ENCODE results near the gene CUX1.
"Not testable (repeated sequence)": the region's sequence is repeated elsewhere in the genome, so short reads cannot be mapped to it uniquely, and the experiment has no call there.

The CUX1 gene

DNA sequence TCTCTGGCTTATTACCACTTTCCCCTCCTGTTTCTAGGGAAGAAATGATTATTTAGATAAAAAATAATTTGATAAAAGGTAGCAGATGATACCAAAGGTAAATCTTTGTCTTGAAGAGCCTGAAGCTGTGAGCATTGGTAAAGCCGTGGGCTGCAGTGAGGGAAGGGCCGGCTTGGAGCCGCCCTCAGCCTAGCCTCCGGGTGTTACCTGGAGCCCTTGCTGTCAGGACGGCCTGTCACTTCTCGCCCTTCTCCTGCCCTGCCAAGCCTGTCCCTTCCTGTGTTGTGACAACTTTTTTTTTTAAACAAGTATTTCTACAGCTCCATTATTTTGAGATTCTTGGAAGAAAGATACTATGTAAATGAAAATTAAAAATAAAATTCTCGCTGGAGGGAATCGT, 7.0 kb downstream of the CUX1 start:
- no peak for DNase-seq

DNA sequence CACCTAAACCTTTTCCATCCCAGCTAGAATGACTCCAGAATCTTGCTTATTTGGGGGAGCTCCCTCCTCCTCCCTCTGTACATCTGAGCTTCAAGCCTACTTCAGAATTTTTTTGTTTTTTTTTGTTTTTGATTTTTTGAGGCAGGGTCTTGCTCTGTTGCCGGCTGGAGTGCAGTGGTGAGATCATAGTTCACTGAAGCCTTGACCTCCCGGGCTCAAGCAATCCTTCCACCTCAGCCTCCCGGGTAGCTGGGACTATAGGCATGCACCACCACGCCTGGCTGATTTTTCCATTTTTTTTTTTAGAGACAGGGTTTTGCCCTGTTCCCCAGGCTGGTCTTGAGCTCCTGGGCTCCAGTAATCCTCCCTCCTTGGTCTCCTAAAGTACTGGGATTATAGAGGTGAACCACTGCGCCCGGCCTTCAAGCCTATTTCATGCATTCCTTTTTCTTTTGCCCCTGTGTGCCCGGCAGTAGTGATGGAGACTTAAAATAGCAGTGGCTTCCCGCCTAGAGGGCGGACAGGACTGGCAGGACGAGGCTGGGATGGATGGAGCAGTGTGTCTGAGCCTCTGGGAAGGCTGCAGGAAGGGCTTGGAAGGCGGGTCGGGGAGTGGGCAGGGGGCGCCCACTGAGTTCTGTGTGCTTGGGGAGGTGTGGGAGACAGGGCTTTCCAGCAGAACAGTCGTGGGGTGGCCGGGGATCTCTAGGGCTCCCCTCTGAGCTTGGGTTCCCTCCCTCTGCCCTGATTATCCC, 8.8 kb downstream of the CUX1 start:
- DNase-seq: no peak

DNA sequence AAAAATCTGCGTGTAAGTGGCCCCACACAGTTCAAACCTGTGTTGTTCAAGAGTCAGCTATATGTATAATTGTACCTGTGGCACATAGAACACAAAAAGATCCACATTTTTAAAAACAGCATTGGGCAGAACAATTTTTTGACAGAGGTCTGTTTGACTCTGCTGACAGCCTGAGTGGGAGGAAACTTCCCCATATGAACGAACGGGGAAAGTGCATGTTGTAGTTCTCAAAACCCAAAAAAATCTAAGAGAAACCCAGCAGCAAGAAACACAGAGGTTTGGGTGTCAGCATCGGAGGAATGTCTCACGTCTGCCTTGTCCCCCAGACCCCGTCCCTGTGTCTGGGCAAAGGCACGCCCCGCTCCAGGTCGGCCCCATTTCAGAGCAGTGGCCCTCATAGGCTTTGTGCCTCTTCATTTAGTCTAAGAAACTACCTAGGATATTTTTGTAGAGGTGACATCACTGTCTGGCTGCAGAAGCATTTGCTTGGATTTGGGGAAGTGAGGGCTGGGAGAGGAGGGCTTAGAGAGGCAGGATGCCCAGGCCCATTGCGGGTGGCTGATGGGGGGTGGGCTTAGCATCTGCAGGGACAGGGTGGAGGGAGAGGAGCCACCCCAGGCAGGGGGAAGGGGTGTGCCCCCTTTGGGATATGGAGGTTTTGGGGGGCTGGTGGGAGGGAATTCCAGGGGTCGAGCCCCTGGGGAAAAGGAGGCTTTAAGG, 11.0 kb downstream of the CUX1 start:
- no peak for DNase-seq

DNA sequence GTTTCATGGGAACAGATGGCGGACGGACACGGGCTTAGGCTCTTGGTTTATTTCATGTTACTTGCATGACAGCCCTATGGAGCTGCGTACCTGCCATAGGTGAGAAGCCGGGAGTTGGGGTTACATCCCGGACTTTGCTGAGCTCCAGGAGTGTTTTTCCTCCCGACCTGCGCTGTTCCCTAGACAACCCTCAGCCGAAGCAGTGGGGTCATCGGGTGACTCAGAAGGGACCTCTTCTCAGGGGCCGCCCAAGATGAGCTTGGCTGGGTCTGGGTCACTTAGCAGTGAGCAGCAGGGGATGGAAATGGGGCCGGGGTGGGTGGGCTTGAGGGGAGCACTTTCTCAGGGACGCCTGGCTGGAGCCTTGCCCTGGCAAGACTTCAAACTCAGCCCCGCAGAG, 11.9 kb downstream of the CUX1 start:
- DNase-seq: no peak

DNA sequence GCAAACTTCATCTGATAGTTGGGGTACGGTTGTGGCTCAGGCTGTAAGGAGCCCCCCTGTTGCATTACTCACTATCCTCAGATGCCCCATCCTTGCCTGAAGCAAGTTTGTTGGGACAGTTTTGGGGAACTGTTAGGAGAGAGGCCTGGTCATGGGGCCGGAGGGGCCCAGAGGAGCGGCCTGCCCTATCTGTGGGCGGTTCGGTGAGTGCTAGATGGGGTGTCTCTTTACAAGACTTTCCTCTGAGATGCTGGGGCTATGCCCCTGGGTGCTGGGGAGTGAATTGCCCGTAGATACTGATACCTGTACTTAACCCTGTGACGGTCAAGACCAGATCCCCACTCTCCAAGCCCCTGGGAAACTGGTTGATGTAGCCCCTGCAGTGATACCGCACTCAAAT, 12.4 kb downstream of the CUX1 start:
- DNase-seq: no peak

DNA sequence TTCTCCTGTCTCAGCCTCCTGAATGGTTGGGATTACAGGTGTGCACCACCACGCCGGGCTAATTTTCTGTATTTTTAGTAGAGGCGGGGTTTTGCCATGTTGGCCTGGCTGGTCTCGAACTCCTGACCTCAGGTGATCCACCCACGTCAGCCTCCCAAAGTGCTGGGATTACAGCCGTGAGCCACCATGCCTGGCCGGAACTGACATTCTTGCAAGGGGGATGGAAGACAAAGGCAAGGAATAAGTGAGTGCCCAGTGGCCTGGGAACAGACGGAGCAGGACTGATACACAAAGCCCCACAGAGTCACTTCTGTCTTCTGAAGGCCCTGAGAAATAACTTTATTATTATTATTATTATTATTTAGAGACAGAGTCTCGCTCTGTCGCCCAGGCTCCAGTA, 14.0 kb downstream of the CUX1 start:
- not testable (repeated sequence) for DNase-seq

DNA sequence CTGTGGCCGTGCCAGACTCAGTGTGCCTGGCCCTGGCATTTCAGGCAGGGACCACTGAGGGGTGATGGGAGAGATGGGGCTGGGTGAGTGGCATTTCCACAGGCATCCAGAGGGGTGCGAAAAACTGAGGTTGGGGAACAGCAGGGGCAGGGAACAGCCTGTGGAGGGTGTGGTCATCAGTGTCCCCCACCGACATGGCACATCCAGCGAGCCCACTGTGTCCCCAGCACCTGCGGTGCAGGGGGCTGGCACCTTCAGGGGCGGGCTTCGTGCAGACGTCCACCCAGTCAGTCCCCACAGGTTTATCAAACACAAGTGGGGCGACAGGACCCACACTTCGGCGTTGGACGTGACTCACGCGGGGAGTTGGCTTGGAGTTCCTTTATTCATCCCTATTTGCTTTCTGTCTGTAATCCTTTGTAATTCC, 14.8 kb downstream of the CUX1 start:
- DNase-seq: no peak

DNA sequence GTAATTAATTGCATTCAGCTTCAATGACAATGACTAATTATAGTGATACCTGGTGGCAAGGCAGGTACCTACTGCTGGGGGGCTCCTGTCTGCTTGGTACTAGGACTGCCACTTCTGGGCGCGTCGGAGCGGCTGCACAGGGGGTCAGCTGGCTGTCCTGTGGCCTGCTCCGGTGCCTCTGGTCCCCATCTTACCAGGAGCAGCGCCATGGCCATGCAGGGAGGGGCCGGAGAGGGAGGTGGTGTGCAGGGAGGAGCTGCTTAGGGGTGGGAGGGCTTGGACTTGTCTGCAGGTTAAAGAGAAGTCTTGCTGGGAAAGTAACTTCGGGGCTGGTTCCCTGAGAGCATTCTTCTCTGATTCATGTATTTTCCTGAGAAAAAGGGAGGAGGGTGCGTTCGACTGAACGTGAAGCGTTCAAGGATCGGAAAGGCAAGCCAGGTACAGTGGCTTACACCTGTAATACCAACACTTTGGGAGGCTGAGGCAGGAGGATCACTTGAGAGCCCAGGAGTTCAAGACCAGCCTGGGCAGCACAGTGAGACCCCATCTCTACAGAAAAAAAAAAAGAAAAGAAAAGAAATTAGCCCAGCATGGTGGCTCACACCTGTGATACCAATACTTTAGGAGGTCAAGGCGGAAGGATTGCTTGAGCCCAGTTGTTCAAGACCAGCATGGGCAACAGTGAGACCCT, 15.4 kb downstream of the CUX1 start:
- DNase-seq: no peak

DNA sequence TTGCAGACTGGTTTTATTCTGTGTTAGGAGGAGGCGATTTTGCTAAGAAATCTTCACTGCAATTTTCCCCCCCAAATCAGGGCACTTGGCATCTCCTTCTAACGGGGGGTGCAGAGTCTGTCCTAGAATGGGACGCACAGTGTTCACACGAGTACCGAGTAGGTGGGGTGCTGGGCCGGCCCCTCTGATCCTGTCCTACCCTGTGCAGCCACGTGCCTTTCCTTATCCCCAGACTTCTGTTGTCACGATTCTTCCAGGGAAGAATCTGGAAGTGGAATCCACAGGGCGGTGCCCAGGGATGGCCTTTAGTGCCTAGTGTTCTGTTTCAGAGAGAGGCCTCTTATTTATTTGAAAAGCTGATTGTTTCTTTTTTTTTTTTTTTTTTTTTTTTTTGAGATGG, 16.4 kb downstream of the CUX1 start:
- no peak for DNase-seq

DNA sequence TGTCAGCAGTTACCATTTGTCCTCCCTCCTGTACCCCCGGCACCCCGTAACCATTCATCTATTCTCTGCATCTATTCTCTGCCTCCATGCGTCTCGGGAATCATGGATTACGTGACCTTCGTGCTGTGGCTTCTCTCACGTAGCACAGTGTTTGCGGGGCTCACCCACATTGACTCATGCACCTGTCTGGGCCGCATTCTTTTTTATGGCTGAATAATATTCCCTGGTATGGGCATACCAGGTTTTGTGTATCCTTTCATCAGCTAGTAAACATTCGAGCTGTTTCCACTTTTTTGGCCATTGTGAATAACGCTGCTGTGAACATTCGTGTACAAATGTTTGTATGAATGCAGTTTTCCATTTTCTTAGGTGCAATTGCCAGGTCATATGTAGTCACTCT, 17.7 kb downstream of the CUX1 start:
- no peak for DNase-seq

DNA sequence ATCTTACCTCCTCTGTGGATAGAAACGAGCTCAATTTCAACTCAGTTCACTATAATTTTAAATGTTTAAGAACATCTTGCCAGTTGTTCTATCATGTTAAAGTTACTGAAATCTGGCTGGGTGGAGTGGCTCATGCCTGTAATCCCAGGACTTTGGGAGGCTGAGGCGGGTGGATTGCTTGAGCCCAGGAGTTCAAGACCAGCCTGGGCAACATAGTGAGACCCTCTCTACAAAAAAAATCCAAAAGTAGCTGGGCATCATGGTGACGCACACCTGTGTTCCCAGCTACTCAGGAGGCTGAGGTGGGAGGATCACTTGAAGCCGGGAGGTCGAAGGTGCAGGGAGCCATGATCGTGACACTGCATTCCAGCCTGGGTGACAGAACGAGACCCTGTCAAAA, 20.0 kb downstream of the CUX1 start:
- not testable (repeated sequence) for DNase-seq

DNA sequence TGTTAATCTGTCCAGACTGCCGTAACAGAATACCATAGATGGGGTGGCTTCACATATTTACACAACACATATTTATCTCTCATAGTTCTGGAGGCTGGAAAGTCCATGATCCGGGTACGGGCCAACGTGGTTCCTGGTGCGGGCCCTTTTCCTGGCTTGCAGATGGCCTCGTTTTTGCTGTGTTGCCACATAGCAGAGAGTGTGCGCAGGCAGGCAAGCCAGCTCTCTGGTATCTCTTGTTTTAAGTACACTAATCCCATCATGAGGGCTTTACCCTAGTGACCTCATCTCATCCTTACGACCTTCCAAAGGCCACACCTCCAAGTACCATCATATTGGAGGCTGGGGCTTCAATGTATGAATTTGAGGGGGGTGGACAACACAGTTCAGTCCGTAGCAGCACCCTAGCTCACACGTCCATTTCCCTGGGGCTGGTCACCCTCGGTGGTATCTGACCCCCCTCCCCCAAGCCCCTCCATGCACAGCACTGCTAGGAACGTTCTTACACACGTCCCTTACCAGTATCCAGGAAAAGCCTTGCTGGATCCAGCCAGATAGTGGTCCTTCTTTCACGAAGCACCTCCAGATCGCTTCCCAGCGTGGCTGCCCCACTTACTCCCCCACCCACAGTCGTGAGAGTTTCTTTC, 21.5 kb downstream of the CUX1 start:
- DNase-seq: no peak

DNA sequence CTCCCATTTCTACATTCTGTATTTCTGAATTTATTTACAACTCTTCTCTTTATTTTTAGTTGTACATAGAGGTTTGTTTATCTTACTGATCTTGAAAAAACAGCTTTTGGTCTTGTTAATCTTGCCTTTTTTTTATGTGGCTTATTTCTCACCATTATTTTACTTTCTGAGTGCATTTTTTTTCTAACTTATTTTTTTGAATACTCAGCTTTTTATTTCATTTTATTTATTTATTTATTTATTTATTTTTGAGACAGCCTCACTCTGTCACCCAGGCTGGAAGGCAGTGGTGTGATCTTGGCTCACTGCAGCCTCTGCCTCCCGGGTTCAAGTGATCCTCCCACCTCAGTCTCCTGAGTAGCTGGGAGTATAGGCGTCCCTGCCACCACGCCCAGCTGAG, 23.9 kb downstream of the CUX1 start:
- DNase-seq: no peak

DNA sequence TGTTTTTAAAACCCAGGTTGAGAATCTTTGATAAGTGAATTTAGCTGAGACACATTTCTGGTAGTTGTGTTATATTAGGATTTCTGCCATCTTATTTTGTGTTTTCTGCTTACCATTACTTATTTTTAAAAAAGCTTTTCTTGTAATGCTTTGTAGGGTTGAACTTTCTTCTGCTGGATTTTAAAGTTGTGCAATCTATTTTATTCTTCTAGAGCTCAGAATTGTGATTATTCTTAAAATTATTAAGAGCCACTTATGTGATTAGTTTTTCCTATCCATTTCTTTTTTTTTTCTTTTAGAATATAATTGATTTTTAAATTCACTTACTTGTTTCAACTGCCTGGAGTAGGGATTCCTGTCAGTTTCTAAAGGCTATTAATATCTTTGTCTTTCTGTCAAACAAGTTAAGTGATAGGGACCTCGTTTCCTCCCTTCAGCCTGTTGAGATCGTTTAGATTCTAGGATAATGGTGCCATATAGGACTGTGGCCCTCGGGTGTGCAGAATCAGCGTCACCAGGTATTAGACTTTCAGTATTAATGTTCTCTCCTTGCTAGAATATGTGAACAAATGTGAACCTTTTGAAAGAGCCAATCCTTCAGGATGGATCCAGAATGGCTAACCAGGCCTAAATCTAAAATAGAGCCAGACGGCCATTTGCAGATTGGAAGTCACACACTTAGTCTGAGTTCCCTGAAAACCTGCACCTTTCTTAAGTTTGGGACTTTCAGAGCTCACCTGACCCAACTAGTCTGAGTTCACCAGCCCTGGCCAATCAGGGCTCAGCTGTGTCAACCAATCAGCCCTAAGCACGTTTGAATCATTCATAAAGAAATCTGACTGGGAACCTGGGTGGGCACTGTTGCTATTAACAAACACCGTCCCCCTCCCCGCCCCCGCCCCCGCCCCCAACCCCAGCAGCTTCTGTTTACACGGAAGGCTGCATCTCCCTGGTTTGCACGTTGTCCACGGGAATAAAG, 26.2 kb downstream of the CUX1 start:
- DNase-seq: no peak

DNA sequence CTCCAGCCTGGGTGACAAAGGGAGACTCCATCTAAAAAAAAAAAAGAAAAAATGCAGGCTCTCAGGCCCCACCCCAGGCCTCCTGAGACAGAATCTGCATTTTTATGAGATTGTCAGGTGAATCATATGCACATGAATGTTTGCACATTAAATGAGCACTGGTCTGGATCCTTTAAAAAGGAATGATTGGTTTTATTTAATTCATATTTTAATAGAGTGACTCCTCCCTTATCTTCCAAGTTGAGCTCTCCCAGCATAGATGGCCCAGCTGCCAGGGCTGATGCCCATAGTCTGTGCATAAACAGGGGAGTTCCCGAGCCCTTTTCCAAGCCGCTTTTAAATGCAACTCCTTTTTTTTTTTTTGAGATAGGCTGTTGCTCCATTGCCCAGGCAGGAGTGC, 28.5 kb downstream of the CUX1 start:
- DNase-seq: no peak

DNA sequence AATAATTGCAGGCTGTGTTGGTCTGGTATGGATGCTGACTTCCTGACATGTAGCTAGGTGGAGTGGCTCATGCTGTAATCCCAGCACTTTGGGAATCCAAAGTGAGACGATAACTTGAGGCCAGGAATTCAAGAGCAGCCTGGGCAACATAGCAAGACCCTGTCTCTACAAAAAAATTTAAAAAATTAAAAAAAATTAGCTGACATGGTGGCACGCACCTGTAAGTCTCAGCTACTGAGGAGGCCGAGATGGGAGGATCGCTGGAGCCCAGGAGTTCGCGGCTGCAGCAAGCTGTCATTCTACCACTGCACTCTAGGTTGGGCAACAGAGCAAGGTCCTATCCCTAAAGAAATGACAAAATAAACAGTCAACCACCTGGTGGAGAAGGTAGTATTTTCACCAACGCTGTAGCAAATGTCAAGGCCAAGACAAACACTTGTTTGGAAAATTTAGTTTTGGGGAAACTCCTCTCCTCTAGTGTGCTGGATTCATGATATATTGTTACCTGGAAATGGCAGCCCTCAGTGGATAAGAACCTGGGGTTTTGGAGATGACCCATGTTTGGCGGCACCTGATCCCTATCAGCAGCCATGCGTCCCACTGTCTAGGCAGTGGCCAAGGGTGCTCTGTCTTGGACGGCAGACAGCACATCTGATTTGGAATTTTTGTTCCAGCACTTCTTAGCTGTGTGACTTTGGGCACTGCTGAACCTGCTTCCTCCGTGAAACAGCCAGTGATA, 29.5 kb downstream of the CUX1 start:
- DNase-seq: no peak

DNA sequence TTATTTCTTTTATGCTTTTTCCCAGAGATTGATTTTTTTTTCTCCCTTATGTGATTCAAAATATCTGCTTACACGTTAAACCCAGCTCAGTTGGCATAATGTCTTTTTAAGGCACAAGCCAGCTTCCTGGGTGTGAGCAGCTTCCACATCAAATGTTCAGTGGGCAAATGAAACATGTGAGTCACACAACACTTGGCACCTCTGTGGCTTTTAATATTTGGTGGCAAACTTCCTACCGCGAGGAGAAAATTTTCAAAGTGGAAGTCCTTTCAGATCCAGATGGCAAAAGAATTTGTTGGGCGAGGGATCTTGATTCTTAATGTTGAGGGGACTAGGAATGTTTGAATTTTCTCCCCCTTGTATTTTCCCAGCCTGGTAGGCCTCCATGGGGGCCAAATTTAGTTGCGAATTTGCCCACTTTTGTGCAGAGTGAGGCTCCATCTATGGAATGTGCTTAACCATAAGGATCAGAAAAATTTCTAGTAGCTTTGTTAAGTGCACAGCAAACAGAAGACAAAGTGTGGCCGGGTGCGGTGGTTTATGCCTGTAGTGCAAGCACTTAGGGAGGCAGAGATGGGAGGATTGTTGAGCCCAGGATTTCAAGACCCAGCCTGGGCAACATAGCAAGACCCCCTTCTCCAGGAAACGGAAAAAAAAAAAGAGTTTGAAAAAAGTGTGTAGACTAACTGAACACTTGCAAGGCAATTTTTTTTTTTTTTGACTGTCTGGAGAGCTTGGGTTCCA, 31.0 kb downstream of the CUX1 start:
- DNase-seq: peak; percentile 42

DNA sequence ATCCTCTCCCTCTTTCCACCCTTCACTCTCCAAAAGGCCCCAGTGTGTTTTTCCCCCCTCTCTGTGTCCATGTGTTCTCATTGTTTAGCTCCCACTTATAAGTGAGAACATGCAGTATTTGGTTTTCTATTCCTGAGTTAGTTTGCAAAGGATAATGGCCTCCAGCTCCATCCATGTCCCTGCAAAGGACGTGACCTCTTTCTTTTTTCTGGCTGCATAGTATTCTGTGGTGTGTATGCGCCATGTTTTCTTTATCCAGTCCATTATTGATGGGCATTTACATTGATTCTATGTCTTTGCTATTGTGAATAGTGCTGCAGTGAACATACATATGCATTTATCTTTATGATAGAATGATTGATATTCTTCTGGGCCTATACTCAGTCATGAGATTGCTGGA, 31.9 kb downstream of the CUX1 start:
- not testable (repeated sequence) for DNase-seq

DNA sequence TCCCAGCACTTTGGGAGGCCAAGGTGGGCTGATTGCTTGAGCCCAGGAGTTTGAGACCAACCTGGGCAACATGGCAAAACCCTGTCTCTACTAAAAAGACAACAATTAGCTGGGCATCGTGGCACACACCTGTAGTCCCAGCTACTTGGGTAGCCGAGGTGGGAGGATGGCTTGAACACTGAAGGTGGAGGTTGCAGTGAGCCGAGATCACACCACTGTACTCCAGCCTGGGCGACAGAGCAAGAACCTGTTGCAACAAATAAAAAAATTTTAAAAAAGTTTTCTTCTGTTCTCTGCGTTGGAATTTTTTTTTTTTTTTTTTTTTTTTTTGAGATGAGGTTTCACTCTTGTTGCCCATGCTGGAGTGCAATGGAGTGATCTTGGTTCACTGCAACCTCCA, 34.9 kb downstream of the CUX1 start:
- DNase-seq: not testable (repeated sequence)

DNA sequence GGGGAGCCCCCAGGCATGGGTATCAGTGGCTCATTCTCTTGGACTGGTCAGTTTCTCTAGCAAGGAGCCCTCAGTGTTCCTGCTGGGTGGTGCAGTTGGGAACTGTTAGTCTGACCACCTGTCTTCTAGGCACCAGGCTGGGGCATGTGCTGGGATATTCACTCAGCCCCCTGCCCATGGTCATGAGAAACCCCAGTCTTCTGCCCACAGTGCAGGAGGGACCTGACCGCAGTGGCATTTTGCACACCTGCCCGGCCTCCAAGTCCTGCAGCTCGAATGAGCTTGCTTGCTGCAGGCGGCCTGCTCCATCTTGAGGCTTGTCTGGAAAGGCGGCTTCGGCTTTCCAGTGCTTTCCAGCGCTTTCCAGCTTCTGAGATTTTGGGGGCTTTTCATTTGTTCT, 36.3 kb downstream of the CUX1 start:
- no peak for DNase-seq
